T-helper 1 cell treated with Interleukin-12 subunit alpha and Interleukin-12 subunit beta and Interleukin-4 antibody, amounts not matched to agents 30 ng/mL and 1 ng/mL, for 36 hours (primary cell): Measurements from ENCODE around the gene USP6NL. TPM values are rescaled to one million over a fixed set of nuclear protein-coding genes. Genes with fewer than 3 reads are reported as not detected.
"Not testable (repeated sequence)": the region's sequence is repeated elsewhere in the genome, so short reads cannot be mapped to it uniquely, and the experiment has no call there.

ENCODE experiments used
- intact Hi-C: fragments of 100-400 bp; cut with micrococcal nuclease; formaldehyde crosslinking; loops from one replicate; pipeline ENCODE4 v1.15.1; 2024
- total RNA-seq: library from RNA; stranded (reverse); gene quantifications from 2 replicates; pipeline ENCODE4 v1.2.3, GENCODE V29; 2022

USP6NL gene
- total RNA-seq, 1 donor from 2014 or later, result 0.56 TPM

DNA sequence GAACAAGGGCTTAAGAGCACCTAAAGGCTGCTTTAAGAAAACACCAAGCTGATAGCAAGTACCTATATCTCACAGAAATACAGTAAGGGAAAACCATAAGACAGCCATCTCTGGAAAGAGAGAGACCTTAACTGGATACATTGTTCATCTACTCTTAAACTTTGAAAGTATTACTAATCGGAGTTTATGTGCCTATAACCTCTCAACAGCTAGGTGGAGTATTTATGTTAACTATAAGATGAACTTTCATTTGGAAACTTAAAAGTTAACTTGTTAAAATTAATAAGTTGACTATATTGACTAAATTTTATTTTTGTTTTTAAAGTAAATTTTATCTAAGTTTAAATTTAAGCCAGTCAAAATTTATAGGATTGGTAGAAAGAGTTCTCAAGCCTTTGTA lies 90.6 kb downstream of the USP6NL start:
- intact Hi-C loops, result no loop called here

DNA sequence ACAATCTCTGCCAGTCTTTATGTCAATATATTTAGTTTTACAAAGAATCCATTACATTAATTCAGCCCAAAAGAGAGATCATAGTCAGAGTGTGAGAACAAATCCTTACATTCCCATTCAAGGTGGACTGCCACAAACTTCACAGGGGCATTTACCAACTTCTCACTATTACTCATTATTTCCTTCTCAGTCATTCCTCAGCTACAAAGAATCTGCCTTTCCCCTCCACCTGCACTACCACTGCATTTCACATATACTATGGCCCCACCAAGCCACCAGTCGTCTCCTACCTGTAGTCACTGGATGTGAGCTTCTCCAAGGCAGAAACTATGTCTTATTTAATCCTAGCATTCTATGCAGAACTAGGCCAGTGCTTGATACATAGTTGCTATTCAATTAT lies 94.3 kb downstream of the USP6NL start:
- intact Hi-C loops, result loop anchor here (5.0 kb wide), 1 partner anchor 95 kb away; the partner anchor contains the start of gene USP6NL

DNA sequence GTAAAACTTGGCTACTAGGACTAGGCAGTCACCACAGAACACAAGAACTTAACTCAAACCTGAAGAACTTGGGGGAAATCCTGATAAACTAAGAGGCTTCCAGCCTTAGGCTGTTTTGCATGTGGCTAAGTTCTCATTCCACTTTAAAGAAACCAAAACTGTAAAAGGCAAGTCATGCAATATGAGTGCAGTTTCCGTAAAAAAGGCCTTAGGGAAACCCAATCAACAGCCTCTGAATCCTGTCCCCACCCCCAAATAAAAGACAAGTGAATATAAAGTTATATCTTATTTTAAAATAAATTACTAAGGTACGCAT lies 95.1 kb downstream of the USP6NL start:
- intact Hi-C loops, result loop anchor here (1.0 to 5.0 kb wide), 2 partner anchors 10 to 96 kb away; partner anchors contain the start of gene USP6NL

DNA sequence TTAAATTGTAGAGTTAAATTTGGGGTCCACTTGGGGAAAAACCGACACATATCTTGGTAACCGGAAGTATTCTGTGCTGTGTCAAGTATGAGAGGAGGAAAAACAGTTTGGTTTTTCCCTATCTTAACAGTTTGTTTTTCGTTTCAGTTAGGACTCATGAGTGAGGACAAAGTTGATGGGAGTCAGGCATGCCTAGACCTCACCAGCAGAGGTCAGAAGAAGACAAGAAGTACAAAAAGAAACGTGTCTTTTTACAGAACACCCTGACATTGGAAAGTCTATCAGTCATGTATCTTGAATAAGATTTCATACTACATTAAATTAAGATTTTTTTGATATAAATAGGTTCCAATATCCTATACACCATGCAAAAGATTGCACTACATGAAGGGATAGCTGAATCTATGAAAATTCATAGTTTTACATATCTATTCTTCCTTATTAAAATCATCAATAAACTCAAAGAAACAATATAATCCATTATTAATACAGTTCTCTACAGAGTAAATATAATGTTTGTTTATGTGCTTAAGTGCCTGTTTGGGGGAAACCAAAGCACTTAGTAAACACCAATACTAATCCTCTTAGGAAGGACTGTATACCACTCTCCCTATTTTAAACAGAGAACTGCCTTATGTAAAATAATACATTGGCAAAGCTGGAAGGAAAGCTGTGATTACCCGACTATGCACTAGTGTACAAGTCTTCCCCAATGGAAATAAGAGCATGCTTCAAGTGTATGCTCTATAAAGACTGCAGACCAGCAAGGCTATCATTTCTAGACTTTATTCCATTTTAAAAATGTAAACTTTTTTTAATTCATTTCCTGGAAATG lies 95.6 kb downstream of the USP6NL start:
- intact Hi-C loops, result loop anchor here (1.0 to 5.0 kb wide), 7 partner anchors 10 to 470 kb away; partner anchors contain the start of gene USP6NL

DNA sequence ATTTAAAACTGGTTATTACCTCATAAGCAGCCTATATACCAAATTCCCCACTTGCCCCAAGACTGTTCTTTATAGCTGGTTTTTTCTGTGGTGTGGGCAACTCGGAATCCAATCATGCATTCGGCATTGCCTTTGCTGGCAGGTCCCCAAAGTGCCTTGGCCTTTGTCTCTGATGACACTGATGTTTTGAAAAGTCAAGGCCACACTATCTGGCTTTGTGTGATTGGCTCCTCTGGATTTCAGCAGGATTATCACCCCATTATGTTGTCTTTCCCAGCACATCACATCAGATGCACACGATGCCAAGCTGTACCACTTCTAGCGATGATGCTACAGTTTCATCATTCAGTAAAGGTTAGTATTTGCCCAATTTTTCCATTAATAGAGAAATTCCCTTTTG lies 97.7 kb downstream of the USP6NL start:
- intact Hi-C loops, result loop anchor here (2.0 kb wide), 1 partner anchor 119 kb away; no protein-coding TSS in a partner anchor

DNA sequence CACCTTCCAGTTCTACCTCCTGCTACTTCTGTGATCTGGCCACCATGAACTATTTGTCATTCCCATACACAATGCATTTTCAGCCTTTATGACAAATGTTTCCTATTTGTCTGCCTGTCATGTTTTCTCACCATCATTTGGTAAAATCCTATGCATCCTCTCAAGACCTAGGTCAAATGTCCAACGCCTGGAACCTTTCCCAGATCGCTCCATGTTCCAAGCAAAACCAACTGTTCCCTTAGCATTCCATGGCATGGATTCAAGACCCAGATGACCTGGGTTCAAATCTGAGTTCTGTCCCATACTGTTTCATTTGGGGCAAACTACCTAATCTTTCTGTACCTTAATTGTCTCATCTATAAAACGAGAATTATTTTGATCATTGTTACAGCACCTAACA lies 98.9 kb downstream of the USP6NL start:
- intact Hi-C loops, result no loop called here

DNA sequence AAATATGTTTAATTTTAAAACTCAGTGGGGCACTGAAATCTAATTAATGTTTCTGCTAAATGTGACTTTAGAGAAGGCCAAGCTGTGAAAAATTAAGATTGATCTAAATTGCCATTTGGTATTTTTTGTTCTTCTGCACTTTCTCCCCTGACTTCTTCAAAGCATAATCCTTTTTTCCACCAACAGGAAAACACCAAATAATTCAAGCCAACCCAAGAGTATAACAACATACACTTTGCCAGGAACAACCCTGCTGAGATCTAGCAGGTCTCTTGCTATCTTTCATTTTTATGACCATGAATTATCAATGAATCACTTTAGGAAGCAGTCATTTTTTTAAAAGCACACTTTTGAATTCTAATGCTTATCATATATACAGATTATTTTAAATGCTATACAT lies 100.1 kb downstream of the USP6NL start:
- intact Hi-C loops, result no loop called here

DNA sequence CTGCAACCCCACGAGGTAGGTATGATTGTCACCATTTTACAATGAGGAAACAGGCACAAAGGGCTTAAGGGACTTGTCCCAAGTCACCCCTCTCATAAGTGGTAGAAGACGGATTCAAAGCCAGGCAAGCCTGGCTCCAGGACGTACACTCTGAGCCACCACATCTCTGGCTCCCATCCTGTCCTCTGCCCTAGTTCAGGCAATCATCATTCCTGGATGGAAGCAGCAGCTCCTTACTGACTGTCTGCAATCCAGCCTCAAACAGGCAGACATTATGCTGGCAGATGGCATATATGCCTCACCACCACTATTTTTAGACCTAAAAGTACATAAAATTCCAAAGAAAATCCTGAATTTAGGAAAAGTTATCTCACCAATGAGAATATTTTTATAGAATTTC lies 100.7 kb downstream of the USP6NL start:
- intact Hi-C loops, result no loop called here

DNA sequence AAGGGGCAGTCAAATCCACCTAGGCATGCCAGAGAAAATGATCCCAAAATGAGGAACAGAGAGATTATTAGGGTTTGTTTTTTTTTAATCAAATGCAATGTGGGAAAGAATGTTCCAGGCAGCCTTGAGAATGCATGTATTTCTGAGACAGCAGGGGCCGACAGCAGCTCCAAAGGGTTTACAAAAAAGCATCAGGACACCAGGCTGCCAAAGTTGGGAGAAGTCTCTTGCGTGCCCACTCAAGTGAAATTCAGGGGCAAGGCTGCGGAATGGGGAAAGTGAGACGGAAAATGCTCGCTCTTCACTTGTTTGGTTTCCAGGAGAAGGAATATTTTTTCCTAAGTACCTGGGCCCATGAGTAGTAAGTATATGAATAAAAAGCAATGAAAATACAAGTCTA lies 101.2 kb downstream of the USP6NL start:
- intact Hi-C loops, result no loop called here

DNA sequence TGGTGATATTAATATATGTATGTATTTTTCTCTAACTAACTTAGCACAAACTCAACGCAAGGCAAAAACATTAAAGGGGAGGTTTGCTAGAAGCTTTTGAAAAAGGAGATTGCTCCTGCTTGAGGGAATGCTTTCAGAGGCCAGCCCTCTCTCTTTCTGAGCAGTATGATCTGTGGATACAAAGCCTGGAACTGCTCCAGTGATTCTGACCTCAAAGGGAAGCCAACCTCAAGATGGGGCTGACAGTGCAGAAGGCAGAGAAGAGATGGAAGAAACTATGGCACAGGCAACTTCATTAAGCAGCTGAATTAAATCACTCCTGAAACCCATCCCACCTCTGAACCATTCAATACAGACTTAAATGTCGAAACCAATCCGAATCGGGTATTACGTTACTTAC lies 102.4 kb downstream of the USP6NL start:
- intact Hi-C loops, result no loop called here

DNA sequence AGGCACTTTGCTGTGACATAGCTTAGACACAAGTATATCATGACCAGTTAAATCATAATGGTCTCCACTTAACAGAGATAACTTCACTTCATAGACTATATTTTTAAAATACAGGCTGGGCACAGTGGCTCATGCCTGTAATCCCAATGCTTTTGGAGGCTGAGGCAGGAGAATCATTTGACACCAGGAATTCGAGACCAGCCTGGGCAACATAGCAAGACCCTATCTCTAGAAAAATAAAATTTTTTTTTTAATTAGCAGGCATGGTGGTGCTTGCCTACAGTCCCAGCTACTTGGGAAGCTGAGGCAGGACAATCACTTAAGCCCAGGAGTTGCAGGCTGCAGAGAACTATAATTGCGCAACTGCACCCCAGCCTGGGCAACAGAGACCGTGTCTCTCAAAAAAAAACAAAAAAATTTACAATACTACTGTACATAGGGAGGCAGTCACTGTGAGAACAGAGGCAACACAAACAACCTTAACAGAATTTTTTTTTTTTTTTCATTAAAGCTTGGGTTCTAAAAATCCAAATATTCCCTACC lies 105.1 kb downstream of the USP6NL start:
- intact Hi-C loops, result no loop called here

DNA sequence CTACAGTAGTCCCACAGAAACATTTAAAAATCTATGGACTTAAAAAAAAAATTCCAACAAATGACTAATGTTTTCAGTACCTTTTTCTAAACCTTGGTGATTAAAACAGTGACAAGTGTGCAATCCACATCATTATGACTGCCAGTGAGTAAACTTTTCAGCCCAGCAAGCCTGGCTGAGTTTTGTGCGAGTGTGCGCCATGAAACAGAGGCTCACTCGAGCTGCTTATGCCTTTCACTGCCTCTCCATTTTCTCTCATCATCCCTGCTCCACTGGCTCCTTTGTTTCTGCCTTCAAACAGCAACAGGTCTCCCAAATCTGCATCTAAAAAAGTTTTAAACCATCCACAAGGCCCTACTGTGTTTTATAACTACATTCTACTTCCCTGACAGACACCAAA lies 105.8 kb downstream of the USP6NL start:
- intact Hi-C loops, result no loop called here

DNA sequence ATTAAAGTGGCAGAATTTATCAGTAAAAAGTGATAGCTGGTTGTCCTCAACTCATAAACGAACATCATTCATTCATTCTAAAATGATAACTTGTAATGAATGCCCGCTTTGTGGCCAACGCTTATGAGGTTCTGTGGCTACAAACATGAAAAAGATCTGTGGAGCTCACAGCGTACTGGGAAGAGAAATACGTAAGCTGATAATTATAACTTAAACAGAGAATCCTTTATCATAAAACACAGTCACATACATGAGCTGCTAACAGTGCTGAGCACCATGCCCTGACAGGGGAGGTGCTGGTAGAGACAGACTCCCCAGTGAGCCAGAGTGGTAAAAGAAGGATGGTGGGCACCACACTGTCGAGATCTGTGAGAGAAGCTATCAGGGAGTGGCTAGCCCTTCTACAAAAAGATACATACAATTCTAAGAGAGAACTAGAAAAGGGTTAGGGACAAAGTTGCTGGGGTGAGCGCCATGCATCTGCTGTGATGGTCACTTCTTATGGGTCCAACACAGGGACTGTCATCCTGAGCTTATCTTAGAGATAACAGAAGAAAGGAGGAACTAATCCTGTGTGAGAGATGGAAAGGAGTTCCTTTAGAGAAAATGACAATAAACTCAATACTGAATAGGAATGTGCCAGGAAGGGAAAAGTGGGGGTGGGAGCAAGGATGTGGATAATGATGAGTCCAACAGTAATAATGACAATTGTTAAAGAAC lies 106.7 kb downstream of the USP6NL start:
- intact Hi-C loops, result no loop called here

DNA sequence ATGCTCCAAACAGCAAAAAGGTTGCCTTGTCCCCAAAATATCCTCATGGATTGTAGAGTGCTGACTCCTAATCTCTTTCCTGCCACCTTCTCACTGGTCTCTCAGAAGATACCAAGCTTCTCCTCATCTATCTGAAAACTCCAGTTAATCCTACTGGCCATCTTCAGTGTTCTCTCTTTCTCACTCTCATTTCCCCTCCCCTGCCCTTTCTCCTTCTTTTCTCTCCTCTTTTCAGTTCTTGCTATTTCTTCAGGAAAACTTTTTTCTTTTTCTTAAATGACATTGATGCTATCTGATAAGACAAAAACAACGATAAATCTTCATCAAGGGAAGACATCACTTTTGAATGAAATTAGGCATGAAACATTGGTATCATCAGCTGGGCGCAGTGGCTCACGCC lies 109.8 kb downstream of the USP6NL start:
- intact Hi-C loops, result no loop called here

DNA sequence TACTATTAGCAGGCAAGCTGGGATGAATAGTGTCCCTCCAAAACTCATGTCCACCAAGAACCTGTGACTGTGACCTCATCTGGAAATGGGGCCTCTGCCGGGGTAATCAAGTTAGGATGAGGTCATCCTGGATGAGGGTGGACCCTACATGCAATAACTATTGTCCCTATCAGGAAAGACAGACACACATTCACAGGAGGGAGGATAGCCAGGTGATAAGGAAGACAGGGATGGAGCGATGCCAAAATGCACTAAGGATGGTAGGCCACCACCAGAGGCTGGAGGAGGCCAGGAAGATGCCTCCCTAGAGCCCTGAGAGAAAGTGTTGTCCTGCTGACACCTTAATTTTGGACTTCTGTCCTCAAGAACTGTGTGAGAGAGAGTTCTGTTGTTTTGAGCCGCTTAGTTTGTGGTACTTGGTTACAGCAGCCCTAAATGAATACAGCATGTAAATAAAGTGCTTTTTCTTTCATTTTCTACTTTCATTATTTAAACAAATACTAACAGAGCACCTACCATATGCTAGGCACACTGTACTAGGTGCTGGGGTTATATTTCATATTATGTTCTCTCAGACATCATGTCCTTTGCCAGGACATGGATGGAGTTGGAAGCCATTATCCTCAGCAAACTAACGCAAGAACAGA lies 111.9 kb downstream of the USP6NL start:
- intact Hi-C loops, result no loop called here

DNA sequence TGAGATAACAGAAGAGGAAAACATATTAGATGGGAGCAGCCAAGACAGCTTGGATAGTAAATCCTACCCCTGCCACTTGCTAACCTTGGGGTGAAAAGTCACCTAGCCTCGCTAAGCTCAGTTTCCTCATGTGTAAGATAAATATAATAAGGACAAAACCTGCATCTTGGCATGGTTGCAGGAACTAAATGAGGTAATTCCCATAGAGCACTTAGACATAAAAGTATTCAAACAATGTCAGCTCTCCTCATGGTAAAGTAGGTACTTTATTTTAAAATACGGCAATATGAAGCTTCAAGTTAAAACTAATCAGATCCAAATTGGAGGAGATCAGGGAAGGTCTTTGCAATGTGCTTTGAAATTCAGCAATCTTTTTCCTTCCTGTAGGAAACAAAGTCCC lies 113.1 kb downstream of the USP6NL start:
- intact Hi-C loops, result no loop called here

DNA sequence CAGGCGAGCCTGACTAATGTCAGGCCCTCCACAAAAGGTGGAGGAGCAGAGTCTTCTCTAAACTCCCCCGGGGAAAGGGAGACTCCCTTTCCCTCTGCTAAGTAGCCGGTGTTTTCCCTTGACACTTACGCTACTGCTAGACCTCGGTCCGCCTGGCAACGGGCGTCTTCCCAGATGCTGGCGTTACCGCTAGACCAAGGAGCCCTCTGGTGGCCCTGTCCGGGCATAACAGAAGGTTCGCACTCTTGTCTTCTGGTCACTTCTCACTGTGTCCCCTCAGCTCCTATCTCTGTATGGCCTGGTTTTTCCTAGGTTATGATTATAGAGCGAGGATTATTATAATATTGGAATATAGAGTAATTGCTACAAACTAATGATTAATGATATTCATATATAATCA lies 116.5 kb downstream of the USP6NL start:
- intact Hi-C loops, result not testable (repeated sequence)

DNA sequence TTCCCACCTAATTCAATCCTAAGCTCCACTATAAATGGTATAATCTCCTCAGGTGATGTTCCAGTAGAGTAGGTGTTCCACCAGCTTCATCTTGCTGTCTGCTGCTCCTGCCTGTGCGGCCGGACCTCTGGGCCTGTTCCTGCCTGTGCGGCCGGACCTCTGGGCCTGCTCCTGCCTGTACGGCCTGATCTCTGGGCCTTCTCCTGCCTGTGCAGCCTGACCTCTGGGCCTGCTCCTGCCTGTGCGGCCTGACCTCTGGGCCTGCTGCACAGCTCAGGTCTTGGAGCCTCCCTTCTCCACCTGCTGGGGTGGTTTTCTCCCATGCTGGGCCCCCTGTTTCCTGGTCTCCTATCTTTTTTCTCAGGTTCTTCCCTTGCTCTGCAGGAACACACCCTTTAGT lies 117.8 kb downstream of the USP6NL start:
- intact Hi-C loops, result no loop called here

DNA sequence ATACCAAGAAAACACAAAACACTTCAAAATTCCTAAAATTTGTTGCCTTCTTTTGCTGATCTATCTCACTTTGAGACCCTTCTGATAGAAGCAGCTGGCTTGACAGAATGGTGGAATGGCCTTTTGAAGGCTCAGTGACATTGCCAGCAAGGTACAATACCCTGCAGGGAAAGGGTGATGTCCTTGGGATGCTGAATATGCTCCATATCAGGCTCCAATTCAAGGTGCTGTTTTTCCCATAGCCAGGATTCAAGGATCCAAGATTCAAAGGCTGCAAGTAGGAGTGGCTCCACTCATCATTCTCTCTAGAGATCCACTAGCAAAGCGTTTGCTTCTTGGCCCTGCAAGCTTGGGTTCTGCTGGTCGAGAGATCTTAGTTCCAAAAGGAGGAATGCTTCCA lies 120.4 kb downstream of the USP6NL start:
- intact Hi-C loops, result no loop called here

DNA sequence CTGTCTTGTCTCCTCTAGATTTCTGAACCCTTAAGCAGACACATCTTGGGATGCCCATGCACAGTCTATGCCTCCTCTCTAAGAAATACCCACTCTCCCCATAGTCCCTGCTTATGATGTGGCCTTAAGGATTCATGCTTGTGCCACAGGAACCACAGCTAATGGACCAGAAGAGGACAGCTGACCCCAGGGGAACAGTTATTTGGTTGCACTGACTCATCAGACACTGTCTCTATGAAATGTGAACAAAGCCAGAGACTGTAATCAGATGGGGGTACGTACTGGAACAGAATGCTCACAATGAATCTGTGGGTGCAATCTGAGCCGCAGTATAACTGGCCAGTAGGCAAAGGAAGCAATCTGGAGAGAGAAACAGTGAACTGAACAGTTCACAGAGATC lies 121.9 kb downstream of the USP6NL start:
- intact Hi-C loops, result no loop called here

DNA sequence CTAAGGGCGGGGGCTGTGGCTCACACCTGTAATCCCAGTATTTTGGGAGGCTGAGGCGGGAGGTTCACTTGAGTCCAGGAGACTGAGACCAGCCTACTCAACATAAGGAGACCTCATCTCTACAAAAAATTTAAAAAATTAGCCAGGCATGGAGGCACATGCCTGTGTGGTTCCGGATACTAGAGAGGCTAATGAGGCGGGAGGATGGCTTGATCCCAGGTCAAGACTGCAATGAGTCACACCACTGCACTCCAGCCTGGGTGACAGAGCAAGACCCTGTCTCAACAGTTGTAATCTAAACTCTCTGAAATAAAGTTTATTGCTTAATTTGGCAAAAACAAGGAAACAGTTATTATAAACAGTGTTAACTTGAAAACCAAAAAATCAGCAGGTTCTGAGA lies 123.3 kb downstream of the USP6NL start:
- intact Hi-C loops, result no loop called here
